Peyer's patch (tissue), 4 donors: Measurements from ENCODE around the gene MEF2D. TPM values are rescaled to one million over a fixed set of nuclear protein-coding genes. Genes with fewer than 3 reads are reported as not detected.

ENCODE experiments used
- DNase-seq, 3 donors: peaks; one replicate each; pipeline ENCODE4 v3.0.0-alpha.2; 2017 to 2019
- H3K27ac ChIP-seq, 4 donors: fragments of 200-600 bp; sonication (generic); one replicate each; pipeline ENCODE4 v1.5.1; 2016 to 2019
- H3K27me3 ChIP-seq, 2 donors: fragments of 200-600 bp; sonication (generic); one replicate each; pipeline ENCODE4 v1.5.1; 2019
- H3K36me3 ChIP-seq, 3 donors: fragments of 200-600 bp; sonication (generic); one replicate each; pipeline ENCODE4 v1.5.1; 2016 to 2019
- H3K4me1 ChIP-seq, 4 donors: fragments of 200-600 bp; sonication (generic); one replicate each; pipeline ENCODE4 v1.5.1; 2016 to 2019
- H3K4me3 ChIP-seq, 4 donors: fragments of 200-600 bp; sonication (generic); 1 replicate in 3 of 4; 2 replicates in 1 of 4; pipeline ENCODE4 v1.5.1; 2016 to 2019; ENCODE audit warnings: mild to moderate bottlenecking in 1 of 4
- H3K9me3 ChIP-seq, 4 donors: fragments of 200-600 bp; sonication (generic); one replicate each; pipeline ENCODE4 v1.5.1; 2016 to 2019; ENCODE audit warnings: mild to moderate bottlenecking in 1 of 4
- CTCF ChIP-seq, 6 experiments: fragments of 450-650 bp in 4 of 6; fragments of 200-600 bp in 2 of 6; sonication (generic) in 1 of 6; IDR thresholded peaks; one replicate each; pipeline ENCODE4 v1.5.1; 2017 to 2019; ENCODE audit warnings: antibody characterized with exemption in 6 of 6, mild to moderate bottlenecking in 3 of 6, moderate library complexity in 1 of 6
- POLR2A ChIP-seq, 2 donors: fragments of 450-650 bp; IDR thresholded peaks; one replicate each; pipeline ENCODE4 v1.5.1; 2017; ENCODE audit warnings: antibody characterized with exemption in 2 of 2, mild to moderate bottlenecking in 2 of 2, moderate library complexity in 2 of 2
- total RNA-seq, 4 donors: library from RNA; depleted of rRNA; stranded (reverse); fragments of >200 nt; gene quantifications; one replicate each; pipeline ENCODE4 v1.1.0, GENCODE V29; 2016

The MEF2D gene
- total RNA-seq, 4 donors from 2014 or later, result 46.8 to 97.4 (median 64.1) TPM

- Histone ChIP-seq H3K36me3 (peaks cover 0 to 97% (median 0%) of the 10 kb centered on the region in 3 donors), H3K4me1 (peaks cover 0 to 44% (median 0%) of the 10 kb centered on the region in 4 donors)
- no peak for DNase-seq
These were observed 30.1 kb downstream of the MEF2D start for GRCh38 chr1:156470473-156470872.

GRCh38 chr1:156468693-156469345, 31.8 kb downstream of the MEF2D start:
- Histone ChIP-seq H3K27me3 (no peaks in the 10 kb centered on the region), H3K36me3 (peaks cover 0 to 90% (median 0%) of the 10 kb centered on the region in 3 donors), H3K4me1 (peaks cover 0 to 60% (median 0%) of the 10 kb centered on the region in 4 donors), H3K4me3 (no peak overlapping the region), H3K9me3 (no peaks in the 10 kb centered on the region), H3K27ac (no peak overlapping the region)
- TF ChIP-seq CTCF (IDR thresholded peaks at IDR 0.05) (no peak), POLR2A (IDR thresholded peaks at IDR 0.05) (no peak)
- DNase-seq, result peak in 1 of 3 donors; percentile 39

More at GRCh38 chr1:156470473-156470872, 30.1 kb downstream of the MEF2D start:
- Histone ChIP-seq H3K27me3 (no peaks in the 10 kb centered on the region), H3K27ac (no peak overlapping the region), H3K9me3 (no peaks in the 10 kb centered on the region), H3K4me3 (no peak overlapping the region)
- TF ChIP-seq CTCF (IDR thresholded peaks at IDR 0.05) (no peak), POLR2A (IDR thresholded peaks at IDR 0.05) (no peak)

GRCh38 chr1:156467906-156468305, 32.7 kb downstream of the MEF2D start:
- Histone ChIP-seq H3K4me3 (no peak overlapping the region), H3K36me3 (peaks cover 0 to 81% (median 0%) of the 10 kb centered on the region in 3 donors), H3K27me3 (no peaks in the 10 kb centered on the region), H3K27ac (no peak overlapping the region), H3K9me3 (no peaks in the 10 kb centered on the region), H3K4me1 (peaks cover 0 to 63% (median 0%) of the 10 kb centered on the region in 4 donors)
- TF ChIP-seq POLR2A (IDR thresholded peaks at IDR 0.05), result no peak
- TF ChIP-seq CTCF (IDR thresholded peaks at IDR 0.05), result no peak
- peak in 1 of 3 donors; percentile 34 for DNase-seq

GRCh38 chr1:156467385-156467784, 33.2 kb downstream of the MEF2D start:
- Histone ChIP-seq H3K4me3 (no peak overlapping the region), H3K27me3 (no peaks in the 10 kb centered on the region), H3K9me3 (no peaks in the 10 kb centered on the region), H3K4me1 (peaks cover 0 to 62% (median 0%) of the 10 kb centered on the region in 4 donors), H3K27ac (no peak overlapping the region), H3K36me3 (peaks cover 0 to 76% (median 0%) of the 10 kb centered on the region in 3 donors)
- TF ChIP-seq POLR2A (IDR thresholded peaks at IDR 0.05) (no peak), CTCF (IDR thresholded peaks at IDR 0.05) (no peak)
- no peak for DNase-seq

GRCh38 chr1:156465747-156466365, 34.7 kb downstream of the MEF2D start:
- Histone ChIP-seq H3K4me3 (no peak overlapping the region), H3K27ac (peak overlapping the region in 1 of 4 donors; percentile 59), H3K36me3 (peaks cover 0 to 62% (median 0%) of the 10 kb centered on the region in 3 donors), H3K4me1 (peaks cover 0 to 47% (median 0%) of the 10 kb centered on the region in 4 donors), H3K9me3 (no peaks in the 10 kb centered on the region), H3K27me3 (no peaks in the 10 kb centered on the region)
- no peak for DNase-seq
- TF ChIP-seq CTCF (IDR thresholded peaks at IDR 0.05) (no peak), POLR2A (IDR thresholded peaks at IDR 0.05) (no peak)
